ENCODE results near the gene MYOD1.

The MYOD1 gene

GRCh38 chr11:17750013-17750800 lies 30.8 kb downstream of the MYOD1 start:
- H3K27ac ChIP-seq (ENCODE audit: insufficient read depth, low read depth, low read length, poor library complexity, severe bottlenecking), result no peak overlapping the region
- H3K27me3 ChIP-seq (ENCODE audit: control insufficient read depth, insufficient read depth, low read length, poor library complexity, severe bottlenecking), result no peaks in the 10 kb centered on the region
- 87 to 91% methylated on average over 13 of the region's 13 CpGs for WGBS, 2 experiments

GRCh38 chr11:17750801-17751165 lies 31.4 kb downstream of the MYOD1 start:
- Histone ChIP-seq H3K36me3 (ENCODE audit: control insufficient read depth, insufficient read depth, low read length) (no peaks in the 10 kb centered on the region), H3K4me3 (ENCODE audit: insufficient read depth, low read depth, low read length) (no peak overlapping the region), H3K27me3 (ENCODE audit: control insufficient read depth, insufficient read depth, low read length, poor library complexity, severe bottlenecking) (peaks cover 5% of the 10 kb centered on the region), H3K27ac (ENCODE audit: insufficient read depth, low read depth, low read length, poor library complexity, severe bottlenecking) (no peak overlapping the region), H3K4me1 (ENCODE audit: control insufficient read depth, insufficient read depth, low read length) (no peaks in the 10 kb centered on the region), H3K9me3 (ENCODE audit: control insufficient read depth, low read length) (no peaks in the 10 kb centered on the region)
- WGBS, 2 experiments, result 86 to 91% methylated on average over 2 of the region's 2 CpGs

More at GRCh38 chr11:17750013-17750800, 30.8 kb downstream of the MYOD1 start:
- H3K4me3 ChIP-seq (ENCODE audit: insufficient read depth, low read depth, low read length), result no peak overlapping the region
- no peaks in the 10 kb centered on the region for H3K4me1 ChIP-seq (ENCODE audit: control insufficient read depth, insufficient read depth, low read length)
- H3K36me3 ChIP-seq (ENCODE audit: control insufficient read depth, insufficient read depth, low read length), result no peaks in the 10 kb centered on the region
- no peaks in the 10 kb centered on the region for H3K9me3 ChIP-seq (ENCODE audit: control insufficient read depth, low read length)

- H3K27ac ChIP-seq (ENCODE audit: insufficient read depth, low read depth, low read length, poor library complexity, severe bottlenecking), result no peak overlapping the region
- no peaks in the 10 kb centered on the region for H3K36me3 ChIP-seq (ENCODE audit: control insufficient read depth, insufficient read depth, low read length)
- 90 to 93% methylated on average over 2 of the region's 2 CpGs for WGBS, 2 experiments
- H3K9me3 ChIP-seq (ENCODE audit: control insufficient read depth, low read length), result no peaks in the 10 kb centered on the region
- no peaks in the 10 kb centered on the region for H3K4me1 ChIP-seq (ENCODE audit: control insufficient read depth, insufficient read depth, low read length)
- H3K27me3 ChIP-seq (ENCODE audit: control insufficient read depth, insufficient read depth, low read length, poor library complexity, severe bottlenecking), result peaks cover 5% of the 10 kb centered on the region
- H3K4me3 ChIP-seq (ENCODE audit: insufficient read depth, low read depth, low read length), result no peak overlapping the region
Observed at GRCh38 chr11:17751558-17751957, 32.2 kb downstream of the MYOD1 start.

GRCh38 chr11:17752144-17752543 lies 32.8 kb downstream of the MYOD1 start:
- Histone ChIP-seq H3K4me1 (ENCODE audit: control insufficient read depth, insufficient read depth, low read length) (no peaks in the 10 kb centered on the region), H3K4me3 (ENCODE audit: insufficient read depth, low read depth, low read length) (no peak overlapping the region), H3K9me3 (ENCODE audit: control insufficient read depth, low read length) (no peaks in the 10 kb centered on the region), H3K27ac (ENCODE audit: insufficient read depth, low read depth, low read length, poor library complexity, severe bottlenecking) (no peak overlapping the region), H3K27me3 (ENCODE audit: control insufficient read depth, insufficient read depth, low read length, poor library complexity, severe bottlenecking) (peaks cover 5% of the 10 kb centered on the region), H3K36me3 (ENCODE audit: control insufficient read depth, insufficient read depth, low read length) (no peaks in the 10 kb centered on the region)
- WGBS, 2 experiments, result 90 to 91% methylated on average over 7 of the region's 7 CpGs

GRCh38 chr11:17753153-17753552 lies 33.8 kb downstream of the MYOD1 start:
- Histone ChIP-seq H3K9me3 (ENCODE audit: control insufficient read depth, low read length) (no peaks in the 10 kb centered on the region), H3K4me3 (ENCODE audit: insufficient read depth, low read depth, low read length) (no peak overlapping the region), H3K27me3 (ENCODE audit: control insufficient read depth, insufficient read depth, low read length, poor library complexity, severe bottlenecking) (peaks cover 5% of the 10 kb centered on the region), H3K27ac (ENCODE audit: insufficient read depth, low read depth, low read length, poor library complexity, severe bottlenecking) (no peak overlapping the region), H3K4me1 (ENCODE audit: control insufficient read depth, insufficient read depth, low read length) (no peaks in the 10 kb centered on the region), H3K36me3 (ENCODE audit: control insufficient read depth, insufficient read depth, low read length) (no peaks in the 10 kb centered on the region)
- WGBS, 2 experiments, result 76 to 80% methylated on average over 5 of the region's 5 CpGs

GRCh38 chr11:17753641-17754040 lies 34.3 kb downstream of the MYOD1 start:
- Histone ChIP-seq H3K27ac (ENCODE audit: insufficient read depth, low read depth, low read length, poor library complexity, severe bottlenecking) (no peak overlapping the region), H3K36me3 (ENCODE audit: control insufficient read depth, insufficient read depth, low read length) (no peaks in the 10 kb centered on the region), H3K9me3 (ENCODE audit: control insufficient read depth, low read length) (no peaks in the 10 kb centered on the region), H3K4me3 (ENCODE audit: insufficient read depth, low read depth, low read length) (no peak overlapping the region), H3K27me3 (ENCODE audit: control insufficient read depth, insufficient read depth, low read length, poor library complexity, severe bottlenecking) (peaks cover 5% of the 10 kb centered on the region), H3K4me1 (ENCODE audit: control insufficient read depth, insufficient read depth, low read length) (no peaks in the 10 kb centered on the region)
- 93% methylated on average over 10 of the region's 10 CpGs for WGBS, 2 experiments

GRCh38 chr11:17755891-17756290 lies 36.5 kb downstream of the MYOD1 start:
- no peak overlapping the region for H3K27ac ChIP-seq (ENCODE audit: insufficient read depth, low read depth, low read length, poor library complexity, severe bottlenecking)
- no peak overlapping the region for H3K4me3 ChIP-seq (ENCODE audit: insufficient read depth, low read depth, low read length)
- no peaks in the 10 kb centered on the region for H3K9me3 ChIP-seq (ENCODE audit: control insufficient read depth, low read length)
- H3K36me3 ChIP-seq (ENCODE audit: control insufficient read depth, insufficient read depth, low read length), result no peaks in the 10 kb centered on the region
- WGBS, 2 experiments, result 80 to 85% methylated on average over 3 of the region's 3 CpGs
- no peaks in the 10 kb centered on the region for H3K4me1 ChIP-seq (ENCODE audit: control insufficient read depth, insufficient read depth, low read length)
- peaks cover 5% of the 10 kb centered on the region for H3K27me3 ChIP-seq (ENCODE audit: control insufficient read depth, insufficient read depth, low read length, poor library complexity, severe bottlenecking)

GRCh38 chr11:17760102-17761029 lies 41.0 kb downstream of the MYOD1 start:
- Histone ChIP-seq H3K27me3 (ENCODE audit: control insufficient read depth, insufficient read depth, low read length, poor library complexity, severe bottlenecking) (peaks cover 4% of the 10 kb centered on the region), H3K4me3 (ENCODE audit: insufficient read depth, low read depth, low read length) (no peak overlapping the region), H3K27ac (ENCODE audit: insufficient read depth, low read depth, low read length, poor library complexity, severe bottlenecking) (no peak overlapping the region), H3K9me3 (ENCODE audit: control insufficient read depth, low read length) (no peaks in the 10 kb centered on the region), H3K36me3 (ENCODE audit: control insufficient read depth, insufficient read depth, low read length) (no peaks in the 10 kb centered on the region), H3K4me1 (ENCODE audit: control insufficient read depth, insufficient read depth, low read length) (peaks cover 16% of the 10 kb centered on the region)
- WGBS, 2 experiments, result 63% methylated on average over 23 of the region's 23 CpGs

GRCh38 chr11:17762309-17762974 lies 43.1 kb downstream of the MYOD1 start:
- H3K36me3 ChIP-seq (ENCODE audit: control insufficient read depth, insufficient read depth, low read length), result no peaks in the 10 kb centered on the region
- no peak overlapping the region for H3K4me3 ChIP-seq (ENCODE audit: insufficient read depth, low read depth, low read length)
- no peak overlapping the region for H3K27ac ChIP-seq (ENCODE audit: insufficient read depth, low read depth, low read length, poor library complexity, severe bottlenecking)
- no peaks in the 10 kb centered on the region for H3K9me3 ChIP-seq (ENCODE audit: control insufficient read depth, low read length)
- no peaks in the 10 kb centered on the region for H3K27me3 ChIP-seq (ENCODE audit: control insufficient read depth, insufficient read depth, low read length, poor library complexity, severe bottlenecking)
- H3K4me1 ChIP-seq (ENCODE audit: control insufficient read depth, insufficient read depth, low read length), result peaks cover 28% of the 10 kb centered on the region
- WGBS, 2 experiments, result 92% methylated on average over 17 of the region's 17 CpGs

GRCh38 chr11:17763244-17763643 lies 43.9 kb downstream of the MYOD1 start:
- WGBS, 2 experiments, result 86 to 91% methylated on average over 7 of the region's 7 CpGs
- Histone ChIP-seq H3K4me1 (ENCODE audit: control insufficient read depth, insufficient read depth, low read length) (peaks cover 28% of the 10 kb centered on the region), H3K27me3 (ENCODE audit: control insufficient read depth, insufficient read depth, low read length, poor library complexity, severe bottlenecking) (no peaks in the 10 kb centered on the region), H3K4me3 (ENCODE audit: insufficient read depth, low read depth, low read length) (no peak overlapping the region), H3K9me3 (ENCODE audit: control insufficient read depth, low read length) (no peaks in the 10 kb centered on the region), H3K36me3 (ENCODE audit: control insufficient read depth, insufficient read depth, low read length) (no peaks in the 10 kb centered on the region), H3K27ac (ENCODE audit: insufficient read depth, low read depth, low read length, poor library complexity, severe bottlenecking) (no peak overlapping the region)

All from ectodermal cell (in vitro differentiated cells).